Glutamatergic neuron (in vitro differentiated cells): ENCODE results near the gene CLEC10A. TPM values are rescaled to one million over a fixed set of nuclear protein-coding genes. Genes with fewer than 3 reads are reported as not detected.
A peak's percentile ranks its signal among the peaks of the same experiment; 100 is the strongest.

Experiments used
- DNase-seq: peaks from one replicate; pipeline ENCODE4 v3.0.0; 2022
- H3K27ac Mint-ChIP-seq: one replicate; pipeline ENCODE4 v1.8.0; 2020; ENCODE audit warnings: mild to moderate bottlenecking, mixed read lengths, inconsistent platforms; ENCODE audit not compliant: unreplicated experiment
- H3K27me3 Mint-ChIP-seq: one replicate; pipeline ENCODE4 v1.8.0; 2020; ENCODE audit warnings: mild to moderate bottlenecking, moderate library complexity, mixed read lengths, inconsistent platforms; ENCODE audit not compliant: unreplicated experiment
- H3K36me3 Mint-ChIP-seq: one replicate; pipeline ENCODE4 v1.8.0; 2020; ENCODE audit warnings: mild to moderate bottlenecking, mixed read lengths, inconsistent platforms; ENCODE audit not compliant: unreplicated experiment
- H3K4me1 Mint-ChIP-seq: one replicate; pipeline ENCODE4 v1.8.0; 2020; ENCODE audit warnings: mild to moderate bottlenecking, low read depth, mixed read lengths, inconsistent platforms; ENCODE audit not compliant: unreplicated experiment
- H3K4me3 Mint-ChIP-seq: one replicate; pipeline ENCODE4 v1.8.0; 2020; ENCODE audit warnings: mild to moderate bottlenecking, mixed read lengths, inconsistent platforms; ENCODE audit not compliant: unreplicated experiment
- H3K9me3 Mint-ChIP-seq: one replicate; pipeline ENCODE4 v1.8.0; 2020; ENCODE audit warnings: mild to moderate bottlenecking, moderate library complexity, mixed read lengths, inconsistent platforms; ENCODE audit not compliant: unreplicated experiment
- total RNA-seq: library from RNA; stranded (reverse); fragmentation: NEBNext Ultra II Directional; extraction: Animal tissue kit (Norgen Biotek cat#: 25700); gene quantifications from one replicate; pipeline ENCODE4 v1.2.1, GENCODE V29; 2021; ENCODE audit not compliant: unreplicated experiment
- TF ChIP-seq, protein P1 (sequence below): fragments of 200-600 bp; sonication (generic); IDR thresholded peaks from one replicate; pipeline ENCODE4 v1.5.0; 2021; ENCODE audit not compliant: partially characterized antibody, unreplicated experiment

CLEC10A gene
- total RNA-seq, 1 donor from 2014 or later, result not detected

DNA sequence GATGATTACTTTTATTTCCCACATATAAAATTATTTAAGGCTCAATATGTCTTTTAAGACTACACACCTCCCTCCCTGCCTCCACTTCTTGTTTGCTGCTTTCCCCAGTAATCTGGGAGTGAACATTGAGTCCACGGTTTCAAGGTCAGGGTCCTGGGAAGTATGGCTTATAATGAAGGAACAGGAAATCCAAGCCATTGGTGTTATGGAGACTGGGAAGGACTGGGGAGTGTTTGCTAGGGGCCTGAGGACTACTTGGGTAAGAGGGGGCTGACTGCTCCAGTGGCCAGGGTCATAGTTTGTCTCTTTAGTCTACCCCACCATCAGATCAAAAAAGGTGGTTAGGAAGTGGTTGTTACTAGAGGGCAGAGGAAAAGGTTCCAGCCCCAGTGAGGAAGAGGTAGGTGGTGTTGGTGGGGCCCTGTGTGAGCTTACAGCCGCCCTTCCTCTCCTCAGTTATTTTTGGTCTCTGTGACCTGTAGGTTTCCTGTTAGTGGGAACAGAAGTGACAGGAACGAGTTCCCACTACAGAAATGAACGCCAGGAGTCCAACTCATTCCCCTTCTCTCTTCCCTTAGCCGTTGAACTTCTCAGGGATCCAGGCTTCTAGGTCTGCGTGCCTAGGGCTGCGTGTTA, 45.0 kb downstream of the CLEC10A start:
- no peaks in the 10 kb centered on the region for H3K4me1 Mint-ChIP-seq
- peak overlapping the region; percentile 55 for H3K27ac Mint-ChIP-seq
- peak overlapping the region; percentile 97 for H3K4me3 Mint-ChIP-seq
- H3K36me3 Mint-ChIP-seq, result no peaks in the 10 kb centered on the region
- no peak for DNase-seq
- H3K27me3 Mint-ChIP-seq, result peaks cover 7% of the 10 kb centered on the region
- TF ChIP-seq, protein P1, sequence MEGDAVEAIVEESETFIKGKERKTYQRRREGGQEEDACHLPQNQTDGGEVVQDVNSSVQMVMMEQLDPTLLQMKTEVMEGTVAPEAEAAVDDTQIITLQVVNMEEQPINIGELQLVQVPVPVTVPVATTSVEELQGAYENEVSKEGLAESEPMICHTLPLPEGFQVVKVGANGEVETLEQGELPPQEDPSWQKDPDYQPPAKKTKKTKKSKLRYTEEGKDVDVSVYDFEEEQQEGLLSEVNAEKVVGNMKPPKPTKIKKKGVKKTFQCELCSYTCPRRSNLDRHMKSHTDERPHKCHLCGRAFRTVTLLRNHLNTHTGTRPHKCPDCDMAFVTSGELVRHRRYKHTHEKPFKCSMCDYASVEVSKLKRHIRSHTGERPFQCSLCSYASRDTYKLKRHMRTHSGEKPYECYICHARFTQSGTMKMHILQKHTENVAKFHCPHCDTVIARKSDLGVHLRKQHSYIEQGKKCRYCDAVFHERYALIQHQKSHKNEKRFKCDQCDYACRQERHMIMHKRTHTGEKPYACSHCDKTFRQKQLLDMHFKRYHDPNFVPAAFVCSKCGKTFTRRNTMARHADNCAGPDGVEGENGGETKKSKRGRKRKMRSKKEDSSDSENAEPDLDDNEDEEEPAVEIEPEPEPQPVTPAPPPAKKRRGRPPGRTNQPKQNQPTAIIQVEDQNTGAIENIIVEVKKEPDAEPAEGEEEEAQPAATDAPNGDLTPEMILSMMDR, result no peak
- H3K9me3 Mint-ChIP-seq, result peaks cover 3% of the 10 kb centered on the region

DNA sequence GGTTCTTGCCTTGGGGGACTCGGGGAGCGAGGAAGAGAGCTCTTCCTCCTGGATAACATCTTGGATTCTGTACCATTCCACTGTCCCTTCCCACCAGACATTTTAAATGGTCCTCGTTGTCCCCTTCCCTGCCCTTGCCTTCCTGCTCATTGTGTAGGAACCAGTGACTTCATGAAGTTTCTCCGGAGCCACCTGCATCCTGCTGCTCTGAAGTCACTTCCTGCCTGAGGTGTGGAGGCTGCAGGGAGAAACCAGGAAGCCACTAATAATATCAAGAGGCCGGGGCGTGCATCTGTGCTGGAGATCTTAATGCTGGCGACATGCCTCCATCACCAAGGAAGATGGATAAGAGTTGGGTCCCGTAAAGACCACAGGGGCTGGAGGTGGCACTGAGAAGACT, 50.4 kb downstream of the CLEC10A start:
- TF ChIP-seq, protein P1, result no peak
- Mint-ChIP-seq H3K36me3 (no peaks in the 10 kb centered on the region), H3K27me3 (no peaks in the 10 kb centered on the region), H3K4me1 (no peaks in the 10 kb centered on the region), H3K27ac (no peak overlapping the region), H3K4me3 (no peak overlapping the region), H3K9me3 (no peaks in the 10 kb centered on the region)
- no peak for DNase-seq

DNA sequence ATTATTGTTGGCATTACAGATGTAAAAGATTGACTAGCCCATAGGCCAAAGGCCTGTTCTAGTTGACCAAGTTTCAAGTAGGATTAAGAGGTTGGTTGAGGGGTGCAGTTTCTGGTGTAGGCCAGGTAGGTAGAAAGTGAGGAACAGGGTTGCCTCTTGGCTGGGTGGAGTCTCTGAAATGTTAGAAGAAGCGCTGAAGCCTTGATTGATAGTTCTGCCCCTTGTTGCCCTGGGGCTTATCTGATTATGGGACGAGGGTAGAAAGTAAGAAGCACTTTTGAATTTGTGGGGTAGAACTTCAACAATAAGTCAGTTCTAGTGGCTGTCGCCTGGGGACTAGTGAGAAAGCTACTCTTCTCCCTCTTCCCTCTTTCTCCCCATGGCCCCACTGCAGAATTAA, 51.0 kb downstream of the CLEC10A start:
- no peak for DNase-seq
- no peak overlapping the region for H3K4me3 Mint-ChIP-seq
- peaks cover 2% of the 10 kb centered on the region for H3K27me3 Mint-ChIP-seq
- H3K36me3 Mint-ChIP-seq, result no peaks in the 10 kb centered on the region
- TF ChIP-seq, protein P1, result no peak
- no peak overlapping the region for H3K27ac Mint-ChIP-seq
- H3K4me1 Mint-ChIP-seq, result no peaks in the 10 kb centered on the region
- H3K9me3 Mint-ChIP-seq, result no peaks in the 10 kb centered on the region

DNA sequence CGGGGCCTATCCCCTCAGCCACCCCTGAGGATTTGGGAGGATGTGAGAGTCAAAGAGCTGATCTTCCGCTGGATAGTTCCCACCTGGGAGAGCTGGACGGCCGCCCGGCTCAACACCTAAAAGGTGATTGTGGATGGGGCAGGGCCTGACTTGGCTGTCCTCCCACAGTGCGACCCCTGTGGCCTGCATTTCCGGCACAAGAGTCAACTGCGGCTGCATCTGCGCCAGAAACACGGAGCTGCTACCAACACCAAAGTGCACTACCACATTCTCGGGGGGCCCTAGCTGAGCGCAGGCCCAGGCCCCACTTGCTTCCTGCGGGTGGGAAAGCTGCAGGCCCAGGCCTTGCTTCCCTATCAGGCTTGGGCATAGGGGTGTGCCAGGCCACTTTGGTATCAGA, 52.7 kb downstream of the CLEC10A start:
- Mint-ChIP-seq H3K4me1 (no peaks in the 10 kb centered on the region), H3K9me3 (peaks cover 6% of the 10 kb centered on the region), H3K36me3 (no peaks in the 10 kb centered on the region), H3K27ac (no peak overlapping the region), H3K4me3 (no peak overlapping the region), H3K27me3 (peaks cover 13% of the 10 kb centered on the region)
- no peak for DNase-seq
- TF ChIP-seq, protein P1, result no peak

DNA sequence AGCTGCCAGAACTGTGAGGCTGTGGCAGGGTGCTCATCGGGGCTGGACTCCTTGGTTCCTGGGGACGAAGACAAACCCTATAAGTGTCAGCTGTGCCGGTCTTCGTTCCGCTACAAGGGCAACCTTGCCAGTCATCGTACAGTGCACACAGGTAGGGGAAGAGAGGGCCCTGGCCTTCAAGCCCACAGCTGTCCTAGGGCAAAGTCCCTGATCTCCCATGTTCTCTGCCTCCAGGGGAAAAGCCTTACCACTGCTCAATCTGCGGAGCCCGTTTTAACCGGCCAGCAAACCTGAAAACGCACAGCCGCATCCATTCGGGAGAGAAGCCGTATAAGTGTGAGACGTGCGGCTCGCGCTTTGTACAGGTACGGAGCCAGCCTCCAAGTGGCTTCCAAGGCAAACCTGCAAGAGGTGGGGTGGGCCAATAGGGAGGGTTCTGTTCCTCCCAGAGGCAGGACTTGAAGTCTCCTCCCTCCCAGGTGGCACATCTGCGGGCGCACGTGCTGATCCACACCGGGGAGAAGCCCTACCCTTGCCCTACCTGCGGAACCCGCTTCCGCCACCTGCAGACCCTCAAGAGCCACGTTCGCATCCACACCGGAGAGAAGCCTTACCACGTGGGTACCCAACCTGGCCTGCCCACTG, 53.5 kb downstream of the CLEC10A start:
- peaks cover 6% of the 10 kb centered on the region for H3K9me3 Mint-ChIP-seq
- H3K4me3 Mint-ChIP-seq, result no peak overlapping the region
- H3K4me1 Mint-ChIP-seq, result no peaks in the 10 kb centered on the region
- TF ChIP-seq, protein P1, result no peak
- H3K27ac Mint-ChIP-seq, result no peak overlapping the region
- H3K36me3 Mint-ChIP-seq, result no peaks in the 10 kb centered on the region
- DNase-seq, result no peak
- H3K27me3 Mint-ChIP-seq, result peaks cover 13% of the 10 kb centered on the region
